ENCODE results near the gene ZNF653.

- TF ChIP-seq CTCF (IDR thresholded peaks at IDR 0.05) (no peak), POLR2A (IDR thresholded peaks at IDR 0.05) (no peak)
Measured at GRCh38 chr19:11534948-11535347, 29.3 kb upstream of the ZNF653 start.

Data from heart left ventricle (tissue), 13 donors.